Liver (tissue), 9 donors: ENCODE measurements around the gene PAK4. TPM values are rescaled to one million over a fixed set of nuclear protein-coding genes. Genes with fewer than 3 reads are reported as not detected.

ENCODE experiments used
- DNase-seq: peaks from one replicate; pipeline ENCODE4 v3.0.0-alpha.2; 2017; ENCODE audit warnings: low spot score
- H3K27ac ChIP-seq, 2 donors: one replicate each; pipeline ENCODE4 v1.7.0; 2013; ENCODE audit warnings: inconsistent platforms in 2 of 2, low read length in 2 of 2, control low read depth in 1 of 2, low read depth in 1 of 2, mild to moderate bottlenecking in 1 of 2
- H3K27me3 ChIP-seq, 4 donors: one replicate each; pipeline versions ENCODE4 v1.6.1 to v1.7.0; 2013; ENCODE audit warnings: low read length in 3 of 4, inconsistent platforms in 1 of 4, mild to moderate bottlenecking in 1 of 4, moderate library complexity in 1 of 4; ENCODE audit not compliant: control insufficient read depth in 4 of 4, insufficient read depth in 4 of 4
- H3K36me3 ChIP-seq, 4 donors: one replicate each; pipeline versions ENCODE4 v1.6.1 to v1.7.0; 2013; ENCODE audit warnings: low read length in 3 of 4, mild to moderate bottlenecking in 3 of 4, low read depth in 1 of 4, moderate library complexity in 1 of 4; ENCODE audit not compliant: control insufficient read depth in 4 of 4, insufficient read depth in 3 of 4
- H3K4me1 ChIP-seq, 4 donors: one replicate each; pipeline versions ENCODE4 v1.6.1 to v1.7.0; 2013; ENCODE audit warnings: low read length in 3 of 4, mild to moderate bottlenecking in 3 of 4, moderate library complexity in 1 of 4; ENCODE audit not compliant: control insufficient read depth in 4 of 4, insufficient read depth in 4 of 4
- H3K4me3 ChIP-seq, 3 donors: one replicate each; pipeline versions ENCODE4 v1.6.1 to v1.7.0; 2013; ENCODE audit warnings: low read length in 3 of 3, control low read depth in 1 of 3, low read depth in 1 of 3, mild to moderate bottlenecking in 1 of 3
- H3K9ac ChIP-seq, 2 donors: one replicate each; pipeline ENCODE4 v1.7.0; 2013; ENCODE audit warnings: low read length in 2 of 2, mild to moderate bottlenecking in 2 of 2, moderate library complexity in 2 of 2, control low read depth in 1 of 2, low read depth in 1 of 2
- H3K9me3 ChIP-seq, 4 donors: one replicate each; pipeline versions ENCODE4 v1.6.1 to v1.7.0; 2013; ENCODE audit warnings: low read length in 3 of 4; ENCODE audit not compliant: control insufficient read depth in 4 of 4
- ATF3 ChIP-seq: IDR thresholded peaks from 2 replicates; pipeline ENCODE4 v1.6.1; 2016; ENCODE audit warnings: antibody characterized with exemption
- CTCF ChIP-seq: fragments of 150-350 bp; IDR thresholded peaks from 2 replicates; pipeline ENCODE4 v1.5.1; 2017; ENCODE audit warnings: improper control_type of control experiment, low read depth, low read length; ENCODE audit not compliant: missing input control
- EGR1 ChIP-seq, 2 donors: IDR thresholded peaks; 2 replicates each; pipeline ENCODE4 v1.6.1; 2016 to 2018; ENCODE audit warnings: antibody characterized with exemption in 2 of 2, low read depth in 2 of 2
- FOXA1 ChIP-seq: IDR thresholded peaks from 2 replicates; pipeline ENCODE4 v1.6.1; 2016; ENCODE audit warnings: antibody characterized with exemption
- FOXA2 ChIP-seq: IDR thresholded peaks from 2 replicates; pipeline ENCODE4 v1.6.1; 2016; ENCODE audit warnings: antibody characterized with exemption
- GABPA ChIP-seq, 2 donors: IDR thresholded peaks in 1 of 2; conservative IDR thresholded peaks in 1 of 2; 2 replicates each; pipeline ENCODE4 v1.6.1; 2016; ENCODE audit warnings: antibody characterized with exemption in 2 of 2, mild to moderate bottlenecking in 1 of 2, moderate library complexity in 1 of 2
- HNF4A ChIP-seq, 2 donors: conservative IDR thresholded peaks; 2 replicates each; pipeline ENCODE4 v1.6.1; 2016; ENCODE audit warnings: antibody characterized with exemption in 2 of 2, mild to moderate bottlenecking in 2 of 2
- HNF4G ChIP-seq: IDR thresholded peaks from 2 replicates; pipeline ENCODE4 v1.6.1; 2016; ENCODE audit warnings: antibody characterized with exemption
- JUND ChIP-seq, 2 donors: IDR thresholded peaks; 2 replicates each; pipeline ENCODE4 v1.6.1; 2016; ENCODE audit warnings: antibody characterized with exemption in 2 of 2
- MAX ChIP-seq: IDR thresholded peaks from 2 replicates; pipeline ENCODE4 v1.6.1; 2016; ENCODE audit warnings: antibody characterized with exemption
- NR2F2 ChIP-seq: IDR thresholded peaks from 2 replicates; pipeline ENCODE4 v1.6.1; 2016; ENCODE audit warnings: antibody characterized with exemption
- RAD21 ChIP-seq, 2 donors: IDR thresholded peaks; 2 replicates each; pipeline ENCODE4 v1.6.1; 2016; ENCODE audit warnings: antibody characterized with exemption in 2 of 2, mild to moderate bottlenecking in 2 of 2
- RXRA ChIP-seq, 2 donors: IDR thresholded peaks; 2 replicates each; pipeline ENCODE4 v1.6.1; 2017 to 2018; ENCODE audit warnings: antibody characterized with exemption in 2 of 2, mild to moderate bottlenecking in 1 of 2
- SP1 ChIP-seq: IDR thresholded peaks from 2 replicates; pipeline ENCODE4 v1.6.1; 2018; ENCODE audit warnings: antibody characterized with exemption, mild to moderate bottlenecking
- TAF1 ChIP-seq: conservative IDR thresholded peaks from 2 replicates; pipeline ENCODE4 v1.6.1; 2016; ENCODE audit warnings: antibody characterized with exemption, mild to moderate bottlenecking
- YY1 ChIP-seq: IDR thresholded peaks from 2 replicates; pipeline ENCODE4 v1.6.1; 2016; ENCODE audit warnings: antibody characterized with exemption, mild to moderate bottlenecking
- ZBTB33 ChIP-seq: IDR thresholded peaks from 2 replicates; pipeline ENCODE4 v1.6.1; 2016; ENCODE audit warnings: antibody characterized with exemption
- WGBS: extraction: QIAGEN DNeasy Blood & Tissue Kit; methylation state at CpG from one replicate; pipeline ENCODE4 v1.1.7; 2013; 5-methylcytosine and 5-hydroxymethylcytosine counted together
- polyA plus RNA-seq, 2 donors: library from polyadenylated mRNA; stranded (reverse) in 1 of 2; unstranded in 1 of 2; fragments of 200-250 nt in 1 of 2; fragments of >200 nt in 1 of 2; fragmentation: Nextera tagmentation in 1 of 2; extraction: Ambion mirVana in 1 of 2; gene quantifications; one replicate each; pipeline versions ENCODE4 v1.2.1 to v1.2.3, GENCODE V29; 2013 to 2015
- total RNA-seq, 2 donors: library from RNA; depleted of rRNA; stranded (reverse); fragments of >200 nt; gene quantifications; one replicate each; pipeline ENCODE4 v1.2.3, GENCODE V29; 2014
- TF ChIP-seq, protein P1 (sequence below): IDR thresholded peaks from 2 replicates; pipeline ENCODE4 v1.6.1; 2016; ENCODE audit warnings: antibody characterized with exemption, mild to moderate bottlenecking
- donor health status: healthy.
- donor health status: healthy.
- donor health status: healthy.
- donor health status: healthy.
- donor health status: healthy.

Gene PAK4
- total and polyA plus RNA-seq, 4 donors = 5.4 to 16.6 (median 7.7) TPM

DNA sequence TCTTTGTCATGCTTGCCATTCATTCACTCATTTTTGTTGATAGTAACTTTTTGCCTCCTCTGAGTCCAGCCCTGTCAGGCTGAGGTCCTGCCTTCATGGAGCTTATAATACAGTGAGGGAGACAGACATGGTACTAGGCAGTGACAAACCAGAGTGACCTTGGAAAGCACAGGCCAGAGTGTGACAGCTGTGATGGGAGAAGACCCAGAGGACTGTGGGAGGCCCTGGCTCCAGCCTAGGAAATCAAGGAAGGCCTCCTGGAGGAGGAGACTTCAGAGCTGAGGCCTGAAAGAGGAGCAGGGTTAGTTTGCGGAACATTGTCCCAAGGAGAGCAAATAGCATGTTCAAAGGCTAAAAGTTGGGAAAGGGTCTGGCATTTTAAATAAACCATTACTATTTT, 20.5 kb downstream of the PAK4 start:
- no peaks in the 10 kb centered on the region for H3K27me3 ChIP-seq

DNA sequence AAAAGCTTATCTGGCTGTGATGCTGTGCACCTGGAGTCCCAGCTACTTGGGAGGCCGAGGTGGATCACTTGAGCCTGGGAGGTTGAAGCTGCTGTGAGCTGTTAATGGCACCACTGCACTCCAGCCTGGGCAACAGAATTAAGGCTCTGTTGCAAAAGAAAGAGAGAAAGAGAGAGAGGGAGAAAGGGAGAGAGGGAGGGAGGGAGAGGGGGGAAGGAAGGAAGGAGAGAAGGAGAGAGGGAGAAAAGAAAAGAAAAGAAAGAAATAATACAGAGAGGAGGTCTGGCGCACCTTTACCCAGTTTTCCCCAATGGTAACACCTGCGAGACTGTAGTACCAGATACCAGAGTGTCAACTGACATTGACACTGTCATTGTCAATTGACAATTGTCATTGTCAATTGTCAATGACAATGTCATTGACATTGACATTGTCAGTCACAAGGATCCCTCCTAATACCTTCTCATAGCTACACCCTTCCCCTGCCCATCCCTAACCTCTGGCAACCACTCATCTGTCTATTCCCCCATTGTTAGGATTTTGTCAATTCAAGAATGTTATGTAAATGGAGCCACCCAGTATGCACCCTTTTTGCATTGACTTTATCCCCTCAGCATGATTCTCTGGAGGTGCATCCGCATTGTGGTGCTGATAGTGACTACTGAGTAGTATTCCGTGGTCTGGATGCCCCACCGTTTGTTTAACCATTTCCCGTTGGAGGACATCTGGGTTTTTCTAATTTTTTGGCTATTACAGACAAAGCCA, 21.3 kb downstream of the PAK4 start:
- no peak for DNase-seq
- Histone ChIP-seq H3K4me3 (no peak overlapping the region), H3K4me1 (peaks cover 9 to 26% (median 19%) of the 10 kb centered on the region in 4 donors), H3K27ac (no peak overlapping the region), H3K27me3 (no peaks in the 10 kb centered on the region), H3K9ac (no peak overlapping the region), H3K36me3 (no peaks in the 10 kb centered on the region), H3K9me3 (no peaks in the 10 kb centered on the region)
- TF ChIP-seq EGR1 (IDR thresholded peaks at IDR 0.05; ENCODE audit: low read depth in 2 of 2) (no peak), RAD21 (IDR thresholded peaks at IDR 0.05) (no peak), SP1 (no peak)
- WGBS = 89% methylated on average over 7 of the region's 7 CpGs

More for the DNA sequence above, 20.5 kb downstream of the PAK4 start:
- no peak overlapping the region for H3K27ac ChIP-seq
- H3K4me1 ChIP-seq = peaks cover 9 to 26% (median 19%) of the 10 kb centered on the region in 4 donors
- no peaks in the 10 kb centered on the region for H3K36me3 ChIP-seq
- no peak overlapping the region for H3K4me3 ChIP-seq
- TF ChIP-seq ZBTB33 (no peak), FOXA1 (no peak)
- no peak overlapping the region for H3K9ac ChIP-seq
- DNase-seq = no peak
- no peaks in the 10 kb centered on the region for H3K9me3 ChIP-seq
- 97% methylated on average over 1 of the region's 1 CpG for WGBS

DNA sequence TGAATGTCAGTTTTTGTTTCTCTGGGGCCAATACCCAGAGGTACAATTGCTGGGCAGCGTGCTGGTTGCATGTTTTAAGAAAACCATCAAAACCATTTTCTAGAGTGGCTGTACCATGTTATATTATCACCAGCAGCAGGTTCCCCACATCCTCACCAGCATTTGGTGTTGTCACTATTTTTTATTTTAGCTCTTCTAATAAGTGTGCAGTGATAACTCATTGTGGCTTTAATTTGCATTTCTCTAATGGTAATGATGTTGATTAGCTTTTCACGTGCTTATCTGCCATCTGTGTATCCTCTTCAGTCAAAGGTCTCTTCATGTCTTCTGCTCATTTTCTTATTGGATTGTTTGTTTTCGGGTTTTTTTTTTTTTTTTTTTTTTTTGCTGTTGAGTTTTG, 21.9 kb downstream of the PAK4 start:
- TF ChIP-seq ATF3 (no peak), HNF4G (no peak), YY1 (no peak), SP1 (no peak), GABPA (IDR thresholded peaks at IDR 0.05 in 1 of 2, conservative IDR thresholded peaks at IDR 0.05 in 1 of 2) (no peak), EGR1 (IDR thresholded peaks at IDR 0.05; ENCODE audit: low read depth in 2 of 2) (no peak), NR2F2 (no peak), RXRA (IDR thresholded peaks at IDR 0.05) (no peak), ZBTB33 (no peak), CTCF (no peak), HNF4A (conservative IDR thresholded peaks at IDR 0.05) (no peak), RAD21 (IDR thresholded peaks at IDR 0.05) (no peak), FOXA1 (no peak), TAF1 (no peak), MAX (no peak), JUND (IDR thresholded peaks at IDR 0.05) (no peak), FOXA2 (no peak)
- TF ChIP-seq, protein P1, sequence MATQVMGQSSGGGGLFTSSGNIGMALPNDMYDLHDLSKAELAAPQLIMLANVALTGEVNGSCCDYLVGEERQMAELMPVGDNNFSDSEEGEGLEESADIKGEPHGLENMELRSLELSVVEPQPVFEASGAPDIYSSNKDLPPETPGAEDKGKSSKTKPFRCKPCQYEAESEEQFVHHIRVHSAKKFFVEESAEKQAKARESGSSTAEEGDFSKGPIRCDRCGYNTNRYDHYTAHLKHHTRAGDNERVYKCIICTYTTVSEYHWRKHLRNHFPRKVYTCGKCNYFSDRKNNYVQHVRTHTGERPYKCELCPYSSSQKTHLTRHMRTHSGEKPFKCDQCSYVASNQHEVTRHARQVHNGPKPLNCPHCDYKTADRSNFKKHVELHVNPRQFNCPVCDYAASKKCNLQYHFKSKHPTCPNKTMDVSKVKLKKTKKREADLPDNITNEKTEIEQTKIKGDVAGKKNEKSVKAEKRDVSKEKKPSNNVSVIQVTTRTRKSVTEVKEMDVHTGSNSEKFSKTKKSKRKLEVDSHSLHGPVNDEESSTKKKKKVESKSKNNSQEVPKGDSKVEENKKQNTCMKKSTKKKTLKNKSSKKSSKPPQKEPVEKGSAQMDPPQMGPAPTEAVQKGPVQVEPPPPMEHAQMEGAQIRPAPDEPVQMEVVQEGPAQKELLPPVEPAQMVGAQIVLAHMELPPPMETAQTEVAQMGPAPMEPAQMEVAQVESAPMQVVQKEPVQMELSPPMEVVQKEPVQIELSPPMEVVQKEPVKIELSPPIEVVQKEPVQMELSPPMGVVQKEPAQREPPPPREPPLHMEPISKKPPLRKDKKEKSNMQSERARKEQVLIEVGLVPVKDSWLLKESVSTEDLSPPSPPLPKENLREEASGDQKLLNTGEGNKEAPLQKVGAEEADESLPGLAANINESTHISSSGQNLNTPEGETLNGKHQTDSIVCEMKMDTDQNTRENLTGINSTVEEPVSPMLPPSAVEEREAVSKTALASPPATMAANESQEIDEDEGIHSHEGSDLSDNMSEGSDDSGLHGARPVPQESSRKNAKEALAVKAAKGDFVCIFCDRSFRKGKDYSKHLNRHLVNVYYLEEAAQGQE = no peak
- Histone ChIP-seq H3K36me3 (no peaks in the 10 kb centered on the region), H3K9me3 (no peaks in the 10 kb centered on the region), H3K27ac (no peak overlapping the region), H3K4me3 (no peak overlapping the region), H3K4me1 (peaks cover 9 to 24% (median 18%) of the 10 kb centered on the region in 4 donors), H3K27me3 (no peaks in the 10 kb centered on the region), H3K9ac (no peak overlapping the region)
- WGBS = 82% methylated on average over 3 of the region's 3 CpGs
- DNase-seq = no peak
